ENCODE results near the gene ABCC3. TPM values are rescaled to one million over a fixed set of nuclear protein-coding genes. Genes with fewer than 3 reads are reported as not detected.
A peak's percentile ranks its signal among the peaks of the same experiment; 100 is the strongest.

The ABCC3 gene
- total and polyA plus RNA-seq, 9 of the 15 experiments (the other 6 are each of a cell fraction or from before 2014, with no cell fraction given), result 0.03 to 1.6 (median 0.42) TPM; not detected in 5

DNA sequence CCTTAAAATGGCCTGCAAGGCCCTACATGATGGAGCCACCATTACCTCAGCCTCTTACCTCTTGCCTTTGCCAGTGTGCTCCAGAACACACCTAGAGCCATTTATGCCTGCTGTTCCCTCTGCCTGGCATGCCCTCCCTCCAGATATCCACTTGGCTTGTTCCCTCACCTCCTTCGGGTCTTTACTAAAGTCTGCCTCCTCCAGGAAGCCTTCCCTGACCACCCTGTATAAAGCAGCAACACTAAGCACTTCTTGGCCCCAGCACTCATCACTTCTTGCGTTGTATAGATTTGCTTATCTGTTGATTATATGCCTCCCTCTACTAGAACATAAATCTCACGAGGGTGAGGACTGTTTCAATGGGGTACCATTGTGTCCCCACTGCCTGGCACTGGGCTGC lies 47.8 kb downstream of the ABCC3 start:
- FAIRE-seq (no peak), ATAC-seq (no peak), DNase-seq (ENCODE audit: extremely low read depth in 1 of 4, low spot score in 3 of 4) (no peak)
- ChIA-PET CTCF (ENCODE audit: low intra/inter-chr PET ratio) (interaction anchor here (1.0 kb wide), 1 partner anchor 58 kb away, joined by 3 read pairs; no protein-coding TSS in a partner anchor), POLR2A (no interaction called here)
- H3K4me3 ChIP-seq, result no peak overlapping the region
- no peak overlapping the region for H3K9ac ChIP-seq (ENCODE audit: insufficient read depth in 1 of 2, low read depth in 2 of 2, low read length in 2 of 2)
- H3K4me1 ChIP-seq (replicated peaks in 1 of 2; ENCODE audit: control insufficient read depth in 2 of 2, insufficient read depth in 2 of 2, low read length in 2 of 2), result peaks cover 4 to 14% of the 10 kb centered on the region in 2 experiments; a peak in 3 of 5 replicates
- intact Hi-C loops (cut with micrococcal nuclease), result loop anchor here (5.0 kb wide), 1 partner anchor 200 kb away; no protein-coding TSS in a partner anchor
- no peaks in the 10 kb centered on the region for H3K9me3 ChIP-seq (replicated peaks; ENCODE audit: control insufficient read depth, insufficient read depth, low read depth, low read length)
- no peaks in the 10 kb centered on the region for H4K20me1 ChIP-seq (replicated peaks; ENCODE audit: control insufficient read depth, insufficient read depth, low read length)
- H3K36me3 ChIP-seq (ENCODE audit: control insufficient read depth, insufficient read depth, low read length), result no peaks in the 10 kb centered on the region
- no peak overlapping the region for H3K4me2 ChIP-seq (ENCODE audit: insufficient read depth, low read length)
- no peaks in the 10 kb centered on the region for H3K79me2 ChIP-seq (ENCODE audit: control insufficient read depth, insufficient read depth, low read length)
- H2AFZ ChIP-seq (ENCODE audit: low read depth, low read length), result no peak overlapping the region
- WGBS (ENCODE audit: insufficient coverage, low coverage, missing lambda C conversion rate), result 5% methylated on average over 3 of the region's 3 CpGs
- H3K27me3 ChIP-seq (ENCODE audit: control insufficient read depth in 2 of 2, insufficient read depth in 2 of 2, low read length in 2 of 2), result peaks cover 5 to 27% of the 10 kb centered on the region in 2 experiments; a peak in 4 of 5 replicates
- in situ Hi-C loops (cut with MboI), result no loop called here
- BruUV-seq (replicated peaks), result no TSS peak
- no peak overlapping the region for H3K27ac ChIP-seq (ENCODE audit: extremely low read depth, low read depth, low read length)
- H3K9me1 ChIP-seq (ENCODE audit: control insufficient read depth, insufficient read depth, low read length), result no peaks in the 10 kb centered on the region
- TF ChIP-seq ZFP36 (IDR thresholded peaks at IDR 0.05; ENCODE audit: low read depth, low read length, partially characterized antibody) (peak; percentile 97), TARDBP (IDR thresholded peaks at IDR 0.05) (no peak), BCOR (IDR thresholded peaks at IDR 0.05) (peak; percentile 79), RFX5 (IDR thresholded peaks at IDR 0.05; ENCODE audit: low read depth, low read length) (no peak), KDM1A (IDR thresholded peaks at IDR 0.05) (peak; percentile 17 to 45; a peak in 1 of 4 replicates), NELFE (IDR thresholded peaks at IDR 0.05; ENCODE audit: insufficient read depth, insufficient read length) (no peak), RBM25 (IDR thresholded peaks at IDR 0.05; ENCODE audit: low read depth, low read length, severe bottlenecking) (peak; percentile 48), ZNF695 (CRISPR knock-in tag; IDR thresholded peaks at IDR 0.05) (no peak), ZNF165 (CRISPR knock-in tag; IDR thresholded peaks at IDR 0.05; ENCODE audit: borderline replicate concordance) (no peak), RCOR1 (IDR thresholded peaks at IDR 0.05; ENCODE audit: borderline replicate concordance in 1 of 2, low read depth in 2 of 2, low read length in 2 of 2) (peak in 1 of 2 experiments; percentile 40; a peak in 1 of 4 replicates), ZNF444 (CRISPR knock-in tag; IDR thresholded peaks at IDR 0.05) (no peak), CREB3 (tag; conservative IDR thresholded peaks at IDR 0.05; ENCODE audit: low read depth) (no peak), ZNF324 (CRISPR knock-in tag; IDR thresholded peaks at IDR 0.05) (no peak), ZNF347 (CRISPR knock-in tag; IDR thresholded peaks at IDR 0.05; ENCODE audit: low read depth) (no peak), CSDE1 (IDR thresholded peaks at IDR 0.05) (no peak), FOXP4 (CRISPR knock-in tag; IDR thresholded peaks at IDR 0.05; ENCODE audit: borderline replicate concordance) (no peak), MED1 (CRISPR knock-in tag; IDR thresholded peaks at IDR 0.05; ENCODE audit: borderline replicate concordance) (no peak)
- TF ChIP-seq, protein P1, sequence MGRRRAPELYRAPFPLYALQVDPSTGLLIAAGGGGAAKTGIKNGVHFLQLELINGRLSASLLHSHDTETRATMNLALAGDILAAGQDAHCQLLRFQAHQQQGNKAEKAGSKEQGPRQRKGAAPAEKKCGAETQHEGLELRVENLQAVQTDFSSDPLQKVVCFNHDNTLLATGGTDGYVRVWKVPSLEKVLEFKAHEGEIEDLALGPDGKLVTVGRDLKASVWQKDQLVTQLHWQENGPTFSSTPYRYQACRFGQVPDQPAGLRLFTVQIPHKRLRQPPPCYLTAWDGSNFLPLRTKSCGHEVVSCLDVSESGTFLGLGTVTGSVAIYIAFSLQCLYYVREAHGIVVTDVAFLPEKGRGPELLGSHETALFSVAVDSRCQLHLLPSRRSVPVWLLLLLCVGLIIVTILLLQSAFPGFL (CRISPR knock-in tag; IDR thresholded peaks at IDR 0.05), result no peak
- TF ChIP-seq, protein P2, sequence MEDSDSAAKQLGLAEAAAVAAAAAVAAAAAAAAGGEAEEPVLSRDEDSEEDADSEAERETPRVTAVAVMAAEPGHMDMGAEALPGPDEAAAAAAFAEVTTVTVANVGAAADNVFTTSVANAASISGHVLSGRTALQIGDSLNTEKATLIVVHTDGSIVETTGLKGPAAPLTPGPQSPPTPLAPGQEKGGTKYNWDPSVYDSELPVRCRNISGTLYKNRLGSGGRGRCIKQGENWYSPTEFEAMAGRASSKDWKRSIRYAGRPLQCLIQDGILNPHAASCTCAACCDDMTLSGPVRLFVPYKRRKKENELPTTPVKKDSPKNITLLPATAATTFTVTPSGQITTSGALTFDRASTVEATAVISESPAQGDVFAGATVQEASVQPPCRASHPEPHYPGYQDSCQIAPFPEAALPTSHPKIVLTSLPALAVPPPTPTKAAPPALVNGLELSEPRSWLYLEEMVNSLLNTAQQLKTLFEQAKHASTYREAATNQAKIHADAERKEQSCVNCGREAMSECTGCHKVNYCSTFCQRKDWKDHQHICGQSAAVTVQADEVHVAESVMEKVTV (CRISPR knock-in tag; IDR thresholded peaks at IDR 0.05), result no peak
